Mucosa of rectum (tissue), 2 donors: ENCODE measurements around the gene ARHGAP27.

Experiments used
- H3K27ac ChIP-seq, 2 donors: one replicate each; pipeline ENCODE4 v1.7.0; 2013; ENCODE audit warnings: inconsistent platforms in 2 of 2, low read depth in 2 of 2, low read length in 2 of 2
- H3K27me3 ChIP-seq, 2 donors: one replicate each; pipeline ENCODE4 v1.7.0; 2013; ENCODE audit warnings: low read length in 2 of 2; ENCODE audit not compliant: control insufficient read depth in 2 of 2, insufficient read depth in 2 of 2
- H3K36me3 ChIP-seq, 2 donors: one replicate each; pipeline ENCODE4 v1.7.0; 2013; ENCODE audit warnings: low read length in 2 of 2; ENCODE audit not compliant: control insufficient read depth in 2 of 2, insufficient read depth in 2 of 2
- H3K4me1 ChIP-seq, 2 donors: one replicate each; pipeline ENCODE4 v1.7.0; 2013; ENCODE audit warnings: low read length in 2 of 2, mild to moderate bottlenecking in 1 of 2; ENCODE audit not compliant: control insufficient read depth in 2 of 2, insufficient read depth in 2 of 2
- H3K4me3 ChIP-seq, 2 donors: one replicate each; pipeline ENCODE4 v1.7.0; 2013; ENCODE audit warnings: low read length in 2 of 2
- H3K9ac ChIP-seq, 2 donors: one replicate each; pipeline ENCODE4 v1.7.0; 2013; ENCODE audit warnings: low read length in 2 of 2, low read depth in 1 of 2, mild to moderate bottlenecking in 1 of 2
- H3K9me3 ChIP-seq, 2 donors: one replicate each; pipeline ENCODE4 v1.7.0; 2013; ENCODE audit warnings: low read length in 2 of 2; ENCODE audit not compliant: control insufficient read depth in 2 of 2
- donor health status: healthy.
- donor health status: Normal muscosa, but diverticular disease.

The ARHGAP27 gene

DNA sequence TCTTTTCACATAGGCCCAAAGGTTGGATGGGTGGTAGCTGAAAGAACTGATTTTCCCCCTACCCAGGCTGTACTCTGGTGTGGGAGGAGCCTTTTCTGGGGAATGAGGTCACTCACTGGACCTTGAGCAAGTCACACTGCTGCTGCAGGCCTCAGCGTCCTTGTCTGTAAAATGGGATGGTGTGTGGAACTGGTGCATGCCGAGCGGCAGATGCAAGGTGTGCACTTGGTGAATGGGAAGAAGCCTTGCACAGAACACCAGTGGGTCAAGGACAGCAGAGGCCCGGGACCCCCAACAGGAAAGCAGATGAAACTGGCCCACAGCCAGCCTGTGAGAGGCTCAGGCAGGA is 38.1 kb downstream of the ARHGAP27 start:
- no peak overlapping the region for H3K4me3 ChIP-seq
- H3K27me3 ChIP-seq: no peaks in the 10 kb centered on the region
- no peaks in the 10 kb centered on the region for H3K9me3 ChIP-seq
- H3K27ac ChIP-seq: no peak overlapping the region
- H3K4me1 ChIP-seq: no peaks in the 10 kb centered on the region
- H3K9ac ChIP-seq: no peak overlapping the region
- peaks cover 46 to 49% of the 10 kb centered on the region in 2 donors for H3K36me3 ChIP-seq

DNA sequence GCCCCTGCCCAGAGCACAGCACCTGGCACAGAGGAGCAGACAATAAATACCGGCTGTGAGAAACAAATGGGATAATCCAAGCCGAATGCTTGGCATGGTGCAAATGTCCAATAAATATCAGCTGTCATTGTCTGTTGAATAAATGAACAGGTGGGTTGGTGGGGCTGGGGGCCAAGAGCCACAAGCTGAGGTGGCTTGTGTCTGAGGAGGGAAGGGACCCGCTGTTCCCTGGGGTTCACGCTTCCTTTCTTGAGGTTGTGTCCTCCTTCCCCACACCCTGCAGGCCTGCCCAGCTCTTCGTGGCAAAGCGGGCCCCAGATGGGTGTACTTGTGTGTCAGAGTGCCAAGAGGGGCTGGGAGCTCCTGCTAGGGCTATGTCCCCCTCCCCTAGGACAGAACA is 38.6 kb downstream of the ARHGAP27 start:
- Histone ChIP-seq H3K9ac (no peak overlapping the region), H3K4me1 (no peaks in the 10 kb centered on the region), H3K27me3 (no peaks in the 10 kb centered on the region), H3K36me3 (peaks cover 44 to 47% of the 10 kb centered on the region in 2 donors), H3K9me3 (no peaks in the 10 kb centered on the region), H3K4me3 (no peak overlapping the region), H3K27ac (no peak overlapping the region)

DNA sequence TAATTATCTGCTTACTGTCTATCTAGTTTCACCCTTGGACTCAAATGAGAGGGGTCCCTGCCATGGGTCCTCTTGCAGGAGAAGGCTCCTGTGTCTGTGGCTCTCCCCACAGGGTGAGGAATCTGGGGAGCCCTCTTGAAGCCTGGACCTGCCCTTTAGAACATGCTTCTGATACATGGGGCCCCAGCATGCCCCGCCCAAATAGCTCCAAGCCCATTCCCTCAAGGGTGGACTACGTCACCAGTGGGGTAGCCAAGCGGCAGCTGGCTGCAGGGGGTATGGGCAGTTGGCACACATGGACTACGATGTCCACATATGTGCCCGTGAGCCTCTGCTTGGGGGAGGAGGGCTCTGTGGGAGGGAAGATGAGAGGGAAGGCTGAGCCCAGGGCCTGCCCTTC is 39.3 kb downstream of the ARHGAP27 start:
- Histone ChIP-seq H3K36me3 (peaks cover 39 to 42% of the 10 kb centered on the region in 2 donors), H3K27ac (no peak overlapping the region), H3K4me1 (no peaks in the 10 kb centered on the region), H3K27me3 (peaks cover 0 to 4% of the 10 kb centered on the region in 2 donors), H3K4me3 (no peak overlapping the region), H3K9ac (no peak overlapping the region), H3K9me3 (no peaks in the 10 kb centered on the region)

DNA sequence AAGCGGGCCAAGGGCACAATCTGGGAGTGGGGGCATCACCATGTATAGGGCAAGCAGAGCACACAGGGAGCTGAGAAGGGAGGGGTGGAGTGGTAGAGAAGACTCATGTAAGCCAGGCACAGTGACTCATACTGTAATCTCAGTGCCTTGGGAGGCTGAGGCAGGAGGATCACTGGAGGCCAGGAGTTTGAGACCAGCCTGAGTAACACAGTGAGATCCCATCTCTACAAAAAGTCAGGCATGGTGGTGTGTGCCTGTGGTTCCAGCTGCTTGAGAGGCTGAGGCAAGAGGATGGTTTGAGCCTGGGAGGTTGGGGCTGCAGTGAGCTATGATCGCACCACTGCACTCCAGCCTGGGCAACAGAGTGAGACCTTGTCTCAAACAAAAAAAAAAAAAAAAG is 40.8 kb downstream of the ARHGAP27 start:
- Histone ChIP-seq H3K9ac (no peak overlapping the region), H3K36me3 (peaks cover 26 to 30% of the 10 kb centered on the region in 2 donors), H3K27me3 (peaks cover 0 to 7% of the 10 kb centered on the region in 2 donors), H3K27ac (no peak overlapping the region), H3K9me3 (no peaks in the 10 kb centered on the region), H3K4me3 (no peak overlapping the region), H3K4me1 (no peaks in the 10 kb centered on the region)

DNA sequence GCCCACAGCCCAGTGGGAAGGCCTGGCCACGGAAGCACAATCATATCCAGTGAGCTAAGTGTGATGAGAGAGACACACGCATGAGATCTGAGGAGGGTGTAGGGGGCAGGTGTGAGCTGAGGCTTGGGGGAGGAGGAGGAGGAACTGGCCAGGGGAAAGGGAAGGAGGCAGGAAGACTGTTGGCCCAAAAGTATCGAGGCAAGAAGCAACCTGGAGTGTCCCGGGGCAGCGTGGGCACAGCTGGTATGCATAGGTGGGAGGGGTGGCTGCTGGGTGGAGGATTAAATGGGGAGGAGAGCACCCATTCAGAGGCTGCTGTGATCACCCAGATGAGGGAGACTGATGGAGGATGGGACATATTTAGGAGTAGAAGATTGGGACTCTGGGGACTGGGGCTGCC is 41.4 kb downstream of the ARHGAP27 start:
- Histone ChIP-seq H3K27ac (no peak overlapping the region), H3K4me1 (no peaks in the 10 kb centered on the region)

DNA sequence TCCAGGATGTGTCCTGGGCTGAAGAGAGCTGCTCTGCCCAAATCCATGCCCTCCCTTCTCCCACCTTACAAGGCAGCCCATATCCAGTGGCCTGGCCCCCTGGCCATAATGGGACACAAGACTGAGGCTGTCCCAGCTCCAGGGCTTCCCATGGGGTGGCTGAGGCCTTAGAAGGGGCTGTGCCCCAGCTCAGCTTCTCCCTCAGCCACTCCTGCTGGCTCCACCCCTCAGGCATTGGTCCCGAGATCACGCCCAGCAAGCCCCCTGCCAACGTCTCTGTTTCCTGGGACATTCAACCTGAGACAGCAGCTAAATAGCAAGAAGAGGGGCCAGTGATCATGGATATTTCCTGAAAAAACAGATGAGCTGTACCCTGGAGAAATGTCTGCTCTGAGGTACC is 43.3 kb downstream of the ARHGAP27 start:
- H3K9ac ChIP-seq: no peak overlapping the region
- no peaks in the 10 kb centered on the region for H3K4me1 ChIP-seq
- H3K27ac ChIP-seq: no peak overlapping the region
- H3K9me3 ChIP-seq: no peaks in the 10 kb centered on the region
- H3K27me3 ChIP-seq: peaks cover 0 to 7% of the 10 kb centered on the region in 2 donors
- H3K4me3 ChIP-seq: no peak overlapping the region
- H3K36me3 ChIP-seq: peaks cover 3 to 6% of the 10 kb centered on the region in 2 donors

More for the DNA sequence above, 41.4 kb downstream of the ARHGAP27 start:
- Histone ChIP-seq H3K9me3 (no peaks in the 10 kb centered on the region), H3K9ac (no peak overlapping the region), H3K27me3 (peaks cover 0 to 7% of the 10 kb centered on the region in 2 donors), H3K36me3 (peaks cover 20 to 23% of the 10 kb centered on the region in 2 donors), H3K4me3 (no peak overlapping the region)

DNA sequence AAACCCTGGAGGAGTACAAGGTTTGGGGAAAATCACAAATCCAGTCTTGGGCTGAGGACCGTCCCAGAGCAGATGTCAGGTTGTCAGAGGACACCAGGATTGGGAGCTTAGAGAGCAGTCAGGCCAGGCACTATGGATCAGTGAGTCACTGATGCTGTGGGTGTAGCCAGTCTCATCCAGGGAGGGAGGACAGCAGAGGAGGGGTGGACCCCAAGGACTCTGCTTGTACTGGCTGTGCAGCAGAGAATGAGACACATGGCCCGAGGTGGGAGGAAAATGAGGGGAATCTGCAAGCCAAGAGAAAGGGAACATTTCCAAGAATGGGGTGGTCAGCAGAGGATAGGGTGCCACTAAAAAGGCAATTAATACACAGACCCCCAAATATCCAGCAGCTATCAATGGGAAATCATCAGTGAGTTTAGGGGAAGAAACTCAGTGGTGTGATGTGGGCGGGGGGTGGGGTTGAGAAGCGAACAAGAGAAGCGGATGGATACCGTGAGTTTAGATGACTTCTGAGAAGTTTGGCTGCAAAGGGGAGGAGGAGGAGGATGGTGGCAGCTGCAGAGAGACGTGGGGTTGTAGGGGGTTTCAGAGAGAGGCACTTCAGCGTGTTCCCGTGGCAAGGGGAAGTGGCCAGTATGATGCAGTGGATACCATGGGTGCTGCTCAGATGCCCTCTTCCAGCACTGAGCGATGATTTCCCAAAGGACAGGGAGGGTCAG is 43.9 kb downstream of the ARHGAP27 start:
- Histone ChIP-seq H3K27ac (no peak overlapping the region), H3K27me3 (peaks cover 0 to 7% of the 10 kb centered on the region in 2 donors), H3K9me3 (no peaks in the 10 kb centered on the region), H3K4me1 (no peaks in the 10 kb centered on the region), H3K36me3 (no peaks in the 10 kb centered on the region), H3K9ac (no peak overlapping the region), H3K4me3 (no peak overlapping the region)

DNA sequence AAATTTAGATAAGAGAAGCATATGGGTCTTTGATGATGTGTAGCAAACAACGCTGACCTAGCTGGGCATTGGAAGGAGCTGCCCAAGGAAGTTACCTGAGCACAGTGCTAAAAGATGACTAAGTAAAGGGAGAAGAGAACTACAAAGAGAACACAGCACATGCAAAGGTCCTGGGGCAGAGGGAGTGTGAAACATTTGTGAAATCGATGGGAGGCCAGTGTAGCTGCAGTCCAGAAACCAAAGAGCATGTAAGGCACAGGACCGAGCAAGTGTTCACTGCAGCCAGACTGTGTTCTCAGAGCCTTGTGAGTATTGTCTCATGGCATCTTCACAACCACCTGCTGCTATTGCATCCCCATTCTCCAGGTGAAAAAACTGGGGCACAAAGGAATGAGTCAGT is 44.9 kb downstream of the ARHGAP27 start:
- H3K9ac ChIP-seq: no peak overlapping the region
- H3K9me3 ChIP-seq: no peaks in the 10 kb centered on the region
- H3K4me3 ChIP-seq: no peak overlapping the region
- H3K27me3 ChIP-seq: peaks cover 0 to 7% of the 10 kb centered on the region in 2 donors
- H3K36me3 ChIP-seq: no peaks in the 10 kb centered on the region
- no peaks in the 10 kb centered on the region for H3K4me1 ChIP-seq
- H3K27ac ChIP-seq: no peak overlapping the region

DNA sequence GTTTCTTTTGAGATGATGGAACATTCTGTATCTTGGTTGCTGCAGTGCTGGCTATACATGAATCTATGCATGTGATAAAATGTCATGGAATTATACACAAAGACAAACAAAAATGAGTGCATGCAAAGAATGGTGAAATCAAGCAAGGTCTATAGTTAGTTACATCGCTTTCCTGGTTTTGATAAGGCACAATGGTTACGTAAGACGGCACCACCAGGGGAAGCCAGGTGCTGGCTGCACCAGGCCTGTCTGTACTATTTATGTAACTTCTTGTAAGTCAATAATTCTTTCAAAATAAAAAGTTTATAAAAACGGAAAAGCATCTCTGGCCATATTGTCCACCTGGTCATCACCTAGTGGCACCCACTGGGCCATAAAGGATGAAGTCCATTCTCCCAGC is 46.5 kb downstream of the ARHGAP27 start:
- Histone ChIP-seq H3K36me3 (no peaks in the 10 kb centered on the region), H3K4me3 (no peak overlapping the region), H3K4me1 (no peaks in the 10 kb centered on the region), H3K27ac (no peak overlapping the region), H3K9me3 (no peaks in the 10 kb centered on the region), H3K9ac (no peak overlapping the region), H3K27me3 (peaks cover 0 to 7% of the 10 kb centered on the region in 2 donors)

DNA sequence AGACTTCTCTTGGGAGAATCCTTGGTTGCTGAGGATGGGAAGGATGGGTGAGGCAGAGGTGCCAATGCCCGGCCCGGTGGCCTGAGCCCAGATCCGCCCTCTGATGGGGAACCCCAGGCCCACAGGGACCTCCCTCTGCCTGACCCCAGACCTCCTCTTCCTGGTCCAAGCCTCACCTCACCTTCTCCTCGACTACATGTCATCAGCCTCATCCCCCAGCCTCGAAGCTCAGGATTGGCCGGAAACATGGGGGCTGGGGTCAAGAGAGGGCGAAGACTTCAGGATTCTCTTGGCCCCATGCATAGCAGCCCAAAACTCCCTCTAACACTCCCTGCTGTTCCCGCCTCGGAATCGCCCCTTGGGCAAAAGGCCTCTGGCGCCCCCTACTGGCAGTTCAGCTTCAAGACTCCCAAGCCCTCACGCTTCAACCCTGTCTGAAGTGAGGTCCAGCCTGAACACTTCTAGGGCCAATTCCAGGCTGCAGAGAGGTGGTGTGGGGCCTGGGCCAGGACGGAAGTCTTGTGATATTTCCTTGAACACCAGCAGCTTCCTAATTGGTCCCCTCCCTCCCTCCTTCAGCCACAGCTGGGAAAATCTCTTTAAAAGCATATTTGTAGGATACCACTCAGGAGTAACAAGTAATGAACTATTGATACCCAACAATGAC is 47.2 kb downstream of the ARHGAP27 start:
- H3K27me3 ChIP-seq: peaks cover 0 to 7% of the 10 kb centered on the region in 2 donors
- no peak overlapping the region for H3K4me3 ChIP-seq
- no peak overlapping the region for H3K9ac ChIP-seq
- no peak overlapping the region for H3K27ac ChIP-seq
- H3K36me3 ChIP-seq: no peaks in the 10 kb centered on the region
- no peaks in the 10 kb centered on the region for H3K4me1 ChIP-seq
- no peaks in the 10 kb centered on the region for H3K9me3 ChIP-seq
